Activated T-cell treated with anti-CD3 and anti-CD28 coated beads, Interleukin-2, amount 50 U/mL, for 72 hours (primary cell): ENCODE measurements around the gene SDC1. TPM values are rescaled to one million over a fixed set of nuclear protein-coding genes. Genes with fewer than 3 reads are reported as not detected.

ENCODE experiments used
- ATAC-seq, 2 donors: fragments of 150-1000 bp; cut with Tn5 transposase; replicated peaks in 1 of 2; 2 replicates each; pipeline ENCODE4 v1.10.0; 2021; ENCODE audit warnings: moderate library complexity in 2 of 2, mild to moderate bottlenecking in 1 of 2
- DNase-seq, 2 donors: peaks; one replicate each; pipeline ENCODE4 v3.0.0; 2021 to 2022; ENCODE audit warnings: mixed read lengths in 1 of 2
- H3K27ac Mint-ChIP-seq: one replicate; pipeline ENCODE4 v1.8.0; 2022; ENCODE audit warnings: mild to moderate bottlenecking, moderate library complexity, mixed read lengths
- H3K27me3 Mint-ChIP-seq: one replicate; pipeline ENCODE4 v1.8.0; 2022; ENCODE audit warnings: low read depth, mixed read lengths
- H3K36me3 Mint-ChIP-seq, 2 donors: one replicate each; pipeline ENCODE4 v1.8.0; 2022; ENCODE audit warnings: mixed read lengths in 2 of 2, mild to moderate bottlenecking in 1 of 2; ENCODE audit not compliant: insufficient read depth in 2 of 2
- H3K4me1 Mint-ChIP-seq: one replicate; pipeline ENCODE4 v1.8.0; 2022; ENCODE audit warnings: low read depth, mixed read lengths
- H3K4me3 Mint-ChIP-seq, 2 donors: one replicate each; pipeline ENCODE4 v1.8.0; 2022; ENCODE audit warnings: mild to moderate bottlenecking in 2 of 2, mixed read lengths in 2 of 2, moderate library complexity in 2 of 2
- H3K9me3 Mint-ChIP-seq, 2 donors: one replicate each; pipeline ENCODE4 v1.8.0; 2022; ENCODE audit warnings: mixed read lengths in 2 of 2
- total RNA-seq, 2 donors: library from RNA; stranded (reverse); gene quantifications; one replicate each; pipeline ENCODE4 v1.2.3, GENCODE V29; 2022

Gene SDC1
- total RNA-seq, 2 donors from 2014 or later = 0.16 to 0.38 TPM

DNA sequence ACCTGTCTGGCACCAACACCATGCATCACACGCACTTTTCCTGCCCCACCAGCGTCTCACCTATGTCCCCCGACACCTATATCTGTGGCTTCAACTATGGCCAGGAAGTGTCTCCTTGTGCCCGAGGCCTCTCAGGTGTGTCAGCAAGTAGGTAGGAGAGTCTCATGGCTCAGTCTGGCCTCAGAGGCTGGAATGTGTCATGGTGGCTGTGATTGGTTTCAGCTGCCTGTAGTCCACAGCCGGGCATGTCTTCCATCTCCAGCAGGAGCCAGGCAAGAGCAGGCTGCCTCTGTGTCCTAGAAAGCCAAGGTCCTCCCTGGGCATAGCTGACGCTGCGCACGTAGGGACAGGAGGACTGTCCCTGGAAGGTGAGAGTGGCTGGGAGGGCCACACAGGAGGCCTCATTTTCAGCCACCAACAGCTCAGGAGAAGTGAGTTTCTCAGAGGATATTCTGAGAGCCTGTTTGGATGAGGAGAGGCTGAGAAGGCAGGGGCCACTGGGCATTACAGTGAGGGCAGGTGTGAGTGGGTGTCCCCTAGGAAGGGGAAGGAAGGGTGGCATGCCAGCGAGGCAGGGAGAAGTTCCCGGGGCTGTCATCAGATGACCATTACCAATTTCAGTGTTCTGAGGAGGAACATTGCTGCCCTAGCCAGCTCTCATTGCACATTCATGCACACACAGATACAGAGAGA is 47.2 kb downstream of the SDC1 start:
- Mint-ChIP-seq H3K4me1 (no peaks in the 10 kb centered on the region), H3K27me3 (no peaks in the 10 kb centered on the region), H3K4me3 (no peak overlapping the region), H3K27ac (no peak overlapping the region), H3K36me3 (no peaks in the 10 kb centered on the region), H3K9me3 (no peaks in the 10 kb centered on the region)
- DNase-seq = no peak
- no peak for ATAC-seq

DNA sequence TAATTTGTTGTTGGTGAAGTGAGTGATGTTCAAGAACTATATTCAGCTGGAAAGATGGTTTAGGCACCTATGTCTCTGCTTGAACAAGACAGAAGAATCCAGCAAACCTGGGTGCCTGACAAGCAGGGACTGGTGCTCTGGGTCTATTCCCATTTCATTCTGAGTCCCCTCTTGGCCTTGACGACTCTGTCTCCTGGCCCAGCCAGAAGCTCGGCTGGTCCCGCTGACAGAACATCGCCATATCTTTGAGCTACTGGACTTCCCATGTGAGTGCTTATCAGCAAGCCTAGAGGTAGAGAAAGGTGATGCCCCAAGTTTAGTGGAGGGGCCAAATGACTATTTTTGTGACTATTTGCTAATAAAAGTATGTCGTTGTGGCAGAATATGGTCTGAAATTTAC is 48.2 kb downstream of the SDC1 start:
- Mint-ChIP-seq H3K9me3 (no peaks in the 10 kb centered on the region), H3K4me3 (no peak overlapping the region), H3K36me3 (no peaks in the 10 kb centered on the region), H3K27me3 (no peaks in the 10 kb centered on the region), H3K4me1 (no peaks in the 10 kb centered on the region), H3K27ac (no peak overlapping the region)
- DNase-seq = no peak
- no peak for ATAC-seq

DNA sequence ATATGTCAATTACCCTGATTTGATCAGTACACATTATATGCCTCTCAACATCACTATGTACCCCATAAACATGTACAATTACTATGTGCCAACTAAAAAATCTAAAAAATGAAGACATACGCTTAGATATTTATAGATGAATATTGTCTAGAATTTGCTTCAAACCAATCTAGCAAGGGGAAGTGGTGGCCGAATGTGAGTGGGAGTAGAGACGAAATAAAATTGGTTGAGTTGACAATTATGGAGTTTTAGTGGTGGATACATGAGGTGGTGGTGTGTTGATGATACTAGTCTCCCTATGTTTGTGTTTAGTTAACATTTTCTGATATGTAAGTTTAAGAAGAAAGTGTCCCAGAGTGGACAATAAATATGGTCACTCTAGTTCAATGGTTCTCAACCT is 49.0 kb downstream of the SDC1 start:
- no peak overlapping the region for H3K27ac Mint-ChIP-seq
- ATAC-seq (no peak), DNase-seq (no peak)
- H3K9me3 Mint-ChIP-seq = no peaks in the 10 kb centered on the region
- no peaks in the 10 kb centered on the region for H3K4me1 Mint-ChIP-seq
- H3K4me3 Mint-ChIP-seq = no peak overlapping the region
- no peaks in the 10 kb centered on the region for H3K27me3 Mint-ChIP-seq
- no peaks in the 10 kb centered on the region for H3K36me3 Mint-ChIP-seq

DNA sequence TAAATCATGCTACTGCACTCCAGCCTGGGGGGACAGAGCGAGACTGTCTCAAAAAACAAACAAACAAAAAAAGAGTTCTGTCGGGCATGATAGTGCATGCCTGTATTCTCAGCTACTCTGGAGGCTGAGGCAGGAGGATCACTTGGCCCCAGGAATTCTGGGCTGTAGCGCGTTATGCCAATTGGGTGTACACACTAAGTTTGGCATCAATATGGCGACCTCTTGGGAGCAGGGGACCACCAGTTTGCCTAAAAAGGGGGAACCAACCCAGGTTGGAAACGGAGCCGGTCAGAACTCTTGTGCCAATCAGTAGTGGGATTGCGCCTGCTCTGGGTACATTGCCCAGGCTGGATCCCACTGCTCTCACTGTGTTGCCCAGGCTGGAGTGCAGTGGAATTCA is 49.7 kb downstream of the SDC1 start:
- Mint-ChIP-seq H3K9me3 (no peaks in the 10 kb centered on the region), H3K27me3 (no peaks in the 10 kb centered on the region), H3K4me1 (no peaks in the 10 kb centered on the region), H3K4me3 (no peak overlapping the region), H3K36me3 (no peaks in the 10 kb centered on the region), H3K27ac (no peak overlapping the region)
- DNase-seq (no peak), ATAC-seq (no peak)

DNA sequence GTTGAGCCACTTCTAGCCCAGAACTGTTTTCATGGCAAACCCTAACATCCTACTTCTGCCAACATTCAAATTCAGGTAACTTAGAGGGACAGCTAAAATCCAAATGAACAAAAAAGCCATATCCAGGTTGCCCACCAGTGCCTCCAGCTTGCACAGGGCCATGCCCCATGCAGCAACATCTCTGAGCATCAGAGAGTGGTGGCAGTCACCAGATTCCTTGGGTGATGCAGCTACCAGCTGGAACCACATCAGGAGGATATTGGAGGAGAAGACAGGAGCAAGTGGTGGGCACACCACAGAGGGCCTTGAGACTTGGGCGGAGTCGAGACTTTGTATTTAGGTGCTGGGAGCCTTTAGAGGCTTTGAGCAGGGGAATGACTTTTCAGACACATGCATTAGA is 50.5 kb downstream of the SDC1 start:
- ATAC-seq = no peak
- Mint-ChIP-seq H3K27ac (no peak overlapping the region), H3K4me3 (no peak overlapping the region), H3K36me3 (no peaks in the 10 kb centered on the region), H3K27me3 (no peaks in the 10 kb centered on the region), H3K4me1 (no peaks in the 10 kb centered on the region), H3K9me3 (no peaks in the 10 kb centered on the region)
- no peak for DNase-seq

DNA sequence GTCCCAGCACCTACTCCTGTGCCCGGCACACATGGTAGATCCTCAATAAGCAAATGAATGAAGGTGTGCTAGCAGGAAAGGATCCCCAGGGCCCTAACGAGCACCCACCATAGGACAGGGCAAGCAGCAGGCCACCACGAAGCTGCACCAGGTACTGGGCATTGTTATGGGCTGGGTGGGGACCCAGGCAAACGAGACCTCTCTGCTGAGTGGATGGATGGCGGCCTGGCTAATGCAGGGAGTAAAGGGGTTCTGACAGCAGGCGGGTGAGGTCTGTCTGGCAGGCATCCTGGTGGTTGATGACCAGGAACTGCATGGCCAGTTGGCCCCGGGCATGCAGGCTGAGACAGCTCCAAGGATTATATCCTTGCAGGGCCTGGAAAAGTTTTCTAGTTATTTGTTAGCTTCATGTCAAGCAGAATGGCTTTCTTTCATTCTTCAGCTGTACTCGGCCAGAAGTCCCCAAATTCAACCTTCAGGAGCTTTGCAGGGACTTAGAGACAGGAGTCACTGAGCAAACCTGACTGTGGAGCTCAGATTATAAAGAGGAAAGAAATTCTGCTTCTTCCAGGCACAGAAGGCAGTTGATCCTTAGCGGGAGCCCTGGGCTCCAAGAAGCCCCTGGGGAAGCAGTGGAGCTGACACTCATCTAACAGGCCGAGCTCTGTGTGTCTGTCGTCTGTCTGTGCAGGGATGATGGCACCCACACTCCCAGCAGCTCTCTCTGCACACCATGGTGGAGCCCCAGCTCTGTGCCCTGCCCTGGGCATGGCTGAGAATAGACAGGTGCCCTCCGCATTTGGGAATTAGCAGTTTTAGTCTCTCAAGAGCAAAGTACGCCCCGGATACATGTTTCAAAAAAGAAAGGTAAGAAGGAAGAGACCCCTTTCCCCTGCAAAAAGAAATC is 51.2 kb downstream of the SDC1 start:
- no peak for ATAC-seq
- no peak overlapping the region for H3K27ac Mint-ChIP-seq

DNA sequence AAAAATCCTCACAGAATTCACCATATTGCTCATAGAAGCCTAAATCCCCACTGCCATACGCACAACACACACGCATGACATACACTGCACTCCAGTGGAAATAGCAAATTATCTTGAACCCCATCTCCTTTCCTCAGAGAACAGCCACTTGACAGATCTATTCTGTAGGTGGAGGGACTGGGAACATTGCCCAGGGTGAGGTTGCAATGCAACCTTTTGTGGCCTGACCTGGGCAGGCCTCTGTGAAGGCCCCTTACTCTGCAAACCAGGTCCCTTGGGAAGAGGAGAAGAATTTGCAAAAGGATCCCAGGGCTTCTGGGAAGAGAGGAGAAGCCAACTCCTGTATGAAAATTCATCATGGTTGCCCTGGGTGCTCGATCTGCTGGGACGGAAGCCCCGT is 51.9 kb downstream of the SDC1 start:
- no peak for ATAC-seq
- H3K4me1 Mint-ChIP-seq = no peaks in the 10 kb centered on the region
- H3K4me3 Mint-ChIP-seq = no peak overlapping the region
- H3K27ac Mint-ChIP-seq = no peak overlapping the region
- no peaks in the 10 kb centered on the region for H3K27me3 Mint-ChIP-seq
- DNase-seq = no peak
- H3K9me3 Mint-ChIP-seq = no peaks in the 10 kb centered on the region
- H3K36me3 Mint-ChIP-seq = no peaks in the 10 kb centered on the region

More for the DNA sequence above, 51.2 kb downstream of the SDC1 start:
- no peak overlapping the region for H3K4me3 Mint-ChIP-seq
- no peaks in the 10 kb centered on the region for H3K36me3 Mint-ChIP-seq
- no peaks in the 10 kb centered on the region for H3K9me3 Mint-ChIP-seq
- no peaks in the 10 kb centered on the region for H3K27me3 Mint-ChIP-seq
- H3K4me1 Mint-ChIP-seq = no peaks in the 10 kb centered on the region
- no peak for DNase-seq

DNA sequence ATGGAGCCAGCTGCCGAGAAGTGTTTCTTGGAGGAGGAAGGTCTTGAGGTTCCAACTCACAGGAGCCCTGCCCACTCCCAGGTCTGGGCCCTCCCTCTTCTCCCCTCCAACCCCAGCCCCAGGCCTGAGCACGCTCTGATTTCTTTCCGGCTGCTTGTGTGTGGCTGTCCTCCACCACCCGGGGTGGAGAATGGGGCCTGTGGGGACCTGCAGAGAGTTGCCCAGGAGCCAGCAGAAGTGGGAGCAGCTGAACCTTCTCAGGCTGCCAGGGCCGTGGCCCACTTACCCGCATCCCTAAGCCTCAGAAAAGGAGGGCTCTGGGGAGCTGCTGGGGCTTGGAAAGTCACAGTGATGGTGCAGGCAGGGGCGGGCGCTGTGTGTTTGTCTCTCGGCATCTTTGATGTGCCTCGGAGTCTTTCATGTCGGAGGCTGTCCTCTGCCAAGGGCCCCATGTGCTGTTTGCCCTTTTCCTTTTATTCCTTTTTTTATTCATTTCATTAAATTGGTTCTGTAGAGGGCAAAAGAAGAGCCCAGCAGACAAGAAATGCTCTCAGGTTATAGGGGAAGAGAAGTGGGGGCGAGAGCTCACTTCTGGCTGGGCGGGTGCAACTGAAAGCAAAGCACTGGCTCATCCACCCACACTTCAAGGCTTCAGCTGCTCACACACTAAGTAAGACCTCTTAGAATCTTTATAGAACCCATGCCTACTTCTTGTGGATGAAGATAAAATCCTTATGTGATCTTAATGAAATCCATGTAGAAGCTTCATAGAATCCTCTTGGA is 52.5 kb downstream of the SDC1 start:
- DNase-seq = no peak
- no peak for ATAC-seq
- Mint-ChIP-seq H3K36me3 (no peaks in the 10 kb centered on the region), H3K27ac (no peak overlapping the region), H3K9me3 (no peaks in the 10 kb centered on the region), H3K4me1 (no peaks in the 10 kb centered on the region), H3K27me3 (no peaks in the 10 kb centered on the region), H3K4me3 (no peak overlapping the region)

DNA sequence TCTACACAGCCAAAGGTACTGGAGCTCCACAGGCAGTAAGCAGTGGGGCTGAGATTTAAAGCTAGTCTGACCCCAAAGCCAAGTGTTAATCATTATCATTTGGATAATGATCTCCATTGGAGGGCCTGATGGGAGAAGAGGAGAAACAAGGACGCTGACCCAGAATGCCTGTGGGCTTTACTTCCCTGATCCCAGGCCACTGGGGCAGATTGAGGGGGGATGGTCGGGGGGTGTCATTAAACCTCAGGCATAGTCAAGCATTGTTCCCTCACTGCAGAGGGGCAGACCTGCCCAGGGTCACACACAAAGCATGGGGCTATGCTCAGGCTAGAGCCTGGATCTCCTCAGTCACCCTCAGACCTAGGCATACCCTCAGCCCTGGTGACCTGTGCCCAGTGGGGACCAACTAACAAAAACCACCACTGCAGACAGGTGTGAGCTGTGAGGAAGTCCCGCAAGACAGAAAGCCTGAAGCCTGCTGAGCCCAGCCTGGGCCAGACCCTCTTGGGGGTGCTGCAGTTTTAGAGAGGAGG is 53.4 kb downstream of the SDC1 start:
- no peak for DNase-seq

DNA sequence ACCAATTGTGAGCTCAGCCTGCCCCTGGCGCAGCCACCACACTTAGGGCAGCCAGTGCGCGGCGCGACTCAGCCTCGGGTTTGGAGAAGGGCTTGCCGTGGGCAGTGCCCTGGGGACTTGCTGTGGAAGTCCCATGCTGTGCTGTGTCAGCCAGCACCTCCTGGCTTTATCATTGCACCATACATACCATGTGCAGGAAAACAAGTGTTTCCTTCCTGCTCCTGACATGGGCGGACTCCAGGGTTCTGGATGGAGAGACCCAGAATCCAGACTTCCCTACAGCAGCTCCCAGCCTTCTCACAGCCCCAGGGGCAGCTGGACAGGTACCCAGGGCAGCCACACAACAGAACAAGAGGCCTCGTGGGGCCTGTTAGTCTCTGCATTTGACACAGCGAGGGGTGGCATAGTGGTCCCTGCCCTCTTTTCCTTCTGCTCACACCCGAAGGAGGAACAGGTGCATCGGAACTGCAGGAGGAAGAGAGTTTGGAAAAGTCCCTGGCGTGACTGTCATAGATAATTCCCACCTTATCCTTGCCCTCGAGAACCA is 54.2 kb downstream of the SDC1 start:
- H3K4me1 Mint-ChIP-seq = no peaks in the 10 kb centered on the region
- no peak overlapping the region for H3K4me3 Mint-ChIP-seq
- H3K36me3 Mint-ChIP-seq = no peaks in the 10 kb centered on the region
- DNase-seq (no peak), ATAC-seq (no peak)
- H3K27ac Mint-ChIP-seq = no peak overlapping the region
- no peaks in the 10 kb centered on the region for H3K27me3 Mint-ChIP-seq
- no peaks in the 10 kb centered on the region for H3K9me3 Mint-ChIP-seq

More for the DNA sequence above, 53.4 kb downstream of the SDC1 start:
- H3K4me3 Mint-ChIP-seq = no peak overlapping the region
- no peak overlapping the region for H3K27ac Mint-ChIP-seq
- H3K36me3 Mint-ChIP-seq = no peaks in the 10 kb centered on the region
- no peaks in the 10 kb centered on the region for H3K27me3 Mint-ChIP-seq
- H3K9me3 Mint-ChIP-seq = no peaks in the 10 kb centered on the region
- ATAC-seq = no peak
- H3K4me1 Mint-ChIP-seq = no peaks in the 10 kb centered on the region

DNA sequence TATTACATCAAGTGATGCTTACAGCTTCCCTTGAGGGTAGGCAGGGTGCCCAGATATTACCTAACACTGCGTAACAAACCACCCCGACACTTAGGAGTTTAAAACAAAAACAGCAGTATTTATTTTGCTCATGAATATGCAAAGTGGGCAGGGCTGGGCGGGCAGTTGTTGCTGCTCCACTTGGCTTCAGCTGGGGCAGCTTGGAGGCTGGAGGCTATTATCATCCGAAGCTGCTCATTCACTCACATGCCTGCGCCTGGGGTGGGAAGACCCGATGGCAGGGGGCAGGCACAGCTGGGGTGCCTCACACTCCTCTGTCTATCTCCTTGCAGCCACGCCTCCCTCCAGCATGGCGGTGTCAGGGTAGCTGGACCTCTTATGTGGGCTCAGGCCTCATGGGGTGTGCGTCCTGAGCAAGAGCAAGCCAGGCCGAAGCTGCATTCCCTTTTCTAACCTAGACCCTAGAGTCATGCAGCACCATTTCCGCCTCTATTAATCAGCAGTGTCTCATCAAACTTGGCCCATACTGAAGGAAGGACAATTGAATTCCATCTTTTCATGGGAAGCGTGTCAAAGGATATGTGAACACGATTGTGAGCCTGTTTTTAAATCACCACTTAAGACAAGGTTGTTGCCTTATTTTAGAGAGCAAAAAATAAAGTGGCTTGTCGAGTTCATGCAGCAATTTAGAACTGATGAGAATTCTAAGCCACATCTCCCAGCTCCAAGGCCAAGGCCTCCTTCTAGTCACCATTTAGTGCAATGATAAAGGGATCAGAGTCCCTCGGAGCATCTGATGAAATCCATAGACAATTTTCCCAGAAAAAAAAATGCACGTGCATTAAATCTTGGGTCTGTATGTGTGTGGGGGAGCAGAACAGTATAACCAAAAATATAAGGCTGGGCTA is 54.9 kb downstream of the SDC1 start:
- H3K27me3 Mint-ChIP-seq = no peaks in the 10 kb centered on the region
- H3K4me1 Mint-ChIP-seq = no peaks in the 10 kb centered on the region
- ATAC-seq (no peak), DNase-seq (no peak)
- H3K36me3 Mint-ChIP-seq = no peaks in the 10 kb centered on the region
- H3K27ac Mint-ChIP-seq = no peak overlapping the region
- no peaks in the 10 kb centered on the region for H3K9me3 Mint-ChIP-seq
- H3K4me3 Mint-ChIP-seq = no peak overlapping the region
